ENCODE data around the gene CRHR1.

GRCh38 chr17:45794840-45795239 is 10.7 kb downstream of the CRHR1 start:
- TF ChIP-seq POLR2AphosphoS5 (IDR thresholded peaks at IDR 0.05) (no peak), POLR2A (IDR thresholded peaks at IDR 0.05) (no peak)
